OCI-LY3 (cell line): ENCODE measurements around the gene PCLO.

Experiments used
- EZH2phosphoT487 ChIP-seq: fragments of 200-600 bp; shearing (Covaris generic); IDR thresholded peaks from 2 replicates; pipeline ENCODE4 v1.6.1; 2018; ENCODE audit warnings: antibody characterized with exemption, mixed run types, low read depth
- TF ChIP-seq, protein P1 (sequence below): fragments of 200-600, 300-600 bp; sonication (generic); IDR thresholded peaks from 2 replicates; pipeline ENCODE4 v1.5.1; 2014; ENCODE audit warnings: antibody characterized with exemption, low read length, low read depth

- TF ChIP-seq, protein P1, sequence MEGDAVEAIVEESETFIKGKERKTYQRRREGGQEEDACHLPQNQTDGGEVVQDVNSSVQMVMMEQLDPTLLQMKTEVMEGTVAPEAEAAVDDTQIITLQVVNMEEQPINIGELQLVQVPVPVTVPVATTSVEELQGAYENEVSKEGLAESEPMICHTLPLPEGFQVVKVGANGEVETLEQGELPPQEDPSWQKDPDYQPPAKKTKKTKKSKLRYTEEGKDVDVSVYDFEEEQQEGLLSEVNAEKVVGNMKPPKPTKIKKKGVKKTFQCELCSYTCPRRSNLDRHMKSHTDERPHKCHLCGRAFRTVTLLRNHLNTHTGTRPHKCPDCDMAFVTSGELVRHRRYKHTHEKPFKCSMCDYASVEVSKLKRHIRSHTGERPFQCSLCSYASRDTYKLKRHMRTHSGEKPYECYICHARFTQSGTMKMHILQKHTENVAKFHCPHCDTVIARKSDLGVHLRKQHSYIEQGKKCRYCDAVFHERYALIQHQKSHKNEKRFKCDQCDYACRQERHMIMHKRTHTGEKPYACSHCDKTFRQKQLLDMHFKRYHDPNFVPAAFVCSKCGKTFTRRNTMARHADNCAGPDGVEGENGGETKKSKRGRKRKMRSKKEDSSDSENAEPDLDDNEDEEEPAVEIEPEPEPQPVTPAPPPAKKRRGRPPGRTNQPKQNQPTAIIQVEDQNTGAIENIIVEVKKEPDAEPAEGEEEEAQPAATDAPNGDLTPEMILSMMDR: no peak
- TF ChIP-seq EZH2phosphoT487: no peak
These were observed 61.2 kb downstream of the PCLO start for GRCh38 chr7:83101530-83101929.
